ENCODE measurements around the gene KIRREL1. TPM values are rescaled to one million over a fixed set of nuclear protein-coding genes. Genes with fewer than 3 reads are reported as not detected.

Gene KIRREL1
- total and polyA plus RNA-seq, 2 of the 8 experiments (the other 6 are each of a cell fraction or from before 2014, with no cell fraction given): 14.2 to 39.0 TPM

- no peak overlapping the region for H3K4ac ChIP-seq (replicated peaks; ENCODE audit: insufficient read length, low read depth, low read length)
- H4K91ac ChIP-seq (replicated peaks; ENCODE audit: insufficient read length, low read length): peak overlapping the region; percentile 69
- no peak overlapping the region for H2BK15ac ChIP-seq (ENCODE audit: low read length)
- peak overlapping the region; percentile 85 to 91 for H3K4me2 ChIP-seq (ENCODE audit: insufficient read depth in 1 of 2, low read depth in 2 of 2, low read length in 2 of 2)
- peaks cover 0 to 5% (median 0%) of the 10 kb centered on the region in 4 experiments; a peak in 3 of 7 replicates for H3K27me3 ChIP-seq (replicated peaks in 1 of 4; ENCODE audit: control insufficient read depth in 3 of 4, extremely low read depth in 1 of 4, insufficient read depth in 3 of 4, low read length in 3 of 4)
- ChIA-PET CTCF (ENCODE audit: partially characterized antibody) (interaction anchor here (0.6 to 53.4 kb wide), 13 partner anchors 22 to 170 kb away, joined by 3 to 2918 read pairs (median 49); a partner anchor contains a TSS), POLR2A (ENCODE audit: partially characterized antibody) (interaction anchor here (0.6 to 7.8 kb wide), 19 partner anchors 9 to 188 kb away, joined by 3 to 94 read pairs (median 4); partner anchors contain the start of gene CD1D)
- peaks cover 11% of the 10 kb centered on the region; the same call in 1 of the 2 replicates for H3K79me1 ChIP-seq (ENCODE audit: low read depth, low read length)
- no peaks in the 10 kb centered on the region for H4K20me1 ChIP-seq (replicated peaks in 1 of 2; ENCODE audit: control insufficient read depth in 1 of 2, insufficient read depth in 2 of 2, low read length in 2 of 2)
- H3K56ac ChIP-seq (replicated peaks; ENCODE audit: insufficient read length, low read depth, low read length): no peak overlapping the region
- H3K9ac ChIP-seq (replicated peaks in 1 of 4; ENCODE audit: extremely low read depth in 1 of 4, low read depth in 3 of 4, low read length in 3 of 4): peak overlapping the region in 1 of 4 experiments; percentile 50; a peak in 2 of 7 replicates
- peak overlapping the region; percentile 89 for H3K18ac ChIP-seq (ENCODE audit: extremely low read depth, low read length)
- 7% methylated on average over 8 of the region's 8 CpGs; no CpG with 5 or more reads in 1 of the 2 experiments for WGBS, 2 experiments (ENCODE audit: extremely low coverage in 1 of 2, insufficient coverage in 1 of 2, insufficient read length in 1 of 2, insufficient replicate concordance in 2 of 2, low coverage in 1 of 2, low lambda C conversion rate in 2 of 2, missing lambda C conversion rate in 1 of 2)
- no peak overlapping the region for H2BK20ac ChIP-seq (ENCODE audit: low read length)
- peaks cover 11 to 40% of the 10 kb centered on the region in 2 experiments; a peak in 3 of 4 replicates for H3K79me2 ChIP-seq (ENCODE audit: control insufficient read depth in 1 of 2, insufficient read depth in 2 of 2, low read length in 2 of 2)
- DNase-seq (ENCODE audit: low read depth in 1 of 2, low spot score in 2 of 2): no peak
- peaks cover 16 to 32% (median 22%) of the 10 kb centered on the region in 4 experiments for H3K4me1 ChIP-seq (replicated peaks in 1 of 4; ENCODE audit: control insufficient read depth in 3 of 4, insufficient read depth in 4 of 4, low read length in 3 of 4)
- H4K5ac ChIP-seq (ENCODE audit: insufficient read length, low read depth, low read length): no peak overlapping the region
- no peak overlapping the region for H2BK120ac ChIP-seq (replicated peaks; ENCODE audit: low read depth, low read length)
- H3K23me2 ChIP-seq (ENCODE audit: low read depth, low read length): peaks cover 8% of the 10 kb centered on the region
- peak overlapping the region; percentile 28; the same call in 1 of the 2 replicates for H4K8ac ChIP-seq (ENCODE audit: extremely low read depth, insufficient read depth, low read length)
- H2AFZ ChIP-seq (ENCODE audit: low read length): no peak overlapping the region
- H3K4me3 ChIP-seq (ENCODE audit: extremely low read depth in 1 of 4, insufficient read depth in 2 of 4, low read depth in 3 of 4, low read length in 4 of 4): peak overlapping the region; percentile 71 to 99 (median 92)
- H3K14ac ChIP-seq (ENCODE audit: insufficient read length): no peak overlapping the region
- no peak overlapping the region for H3K23ac ChIP-seq (ENCODE audit: insufficient read length)
- H3K36me3 ChIP-seq (ENCODE audit: control insufficient read depth in 2 of 4, insufficient read depth in 4 of 4, low read length in 3 of 4): no peaks in the 10 kb centered on the region; a peak in 1 of 8 replicates
- H3K27ac ChIP-seq (ENCODE audit: low read depth, low read length): no peak overlapping the region
- peak overlapping the region; percentile 55; the same call in 1 of the 2 replicates for H2BK5ac ChIP-seq (ENCODE audit: low read depth, low read length)
- peak overlapping the region; percentile 56; the same call in 1 of the 2 replicates for H2BK12ac ChIP-seq (ENCODE audit: low read depth, low read length)
- FAIRE-seq: no peak
- no peaks in the 10 kb centered on the region for H3K9me3 ChIP-seq (ENCODE audit: insufficient read depth in 2 of 2, low read depth in 1 of 2, low read length in 1 of 2)
- no peak overlapping the region for H2AK5ac ChIP-seq (ENCODE audit: low read depth, low read length)
- no peak for TF ChIP-seq SIRT6 (IDR thresholded peaks at IDR 0.05; ENCODE audit: low read length)
- TF ChIP-seq SP2 (IDR thresholded peaks at IDR 0.05; ENCODE audit: low read length): no peak
- TF ChIP-seq CHD1 (IDR thresholded peaks at IDR 0.05; ENCODE audit: low read depth, low read length): no peak
- no peak for TF ChIP-seq SUZ12 (IDR thresholded peaks at IDR 0.05; ENCODE audit: low read length)
- TF ChIP-seq E2F6 (IDR thresholded peaks at IDR 0.05): no peak
- no peak for TF ChIP-seq TEAD4 (IDR thresholded peaks at IDR 0.05; ENCODE audit: low read depth, low read length)
- no peak for TF ChIP-seq RNF2 (IDR thresholded peaks at IDR 0.05; ENCODE audit: borderline replicate concordance, low read depth, low read length, missing control alignments, poor library complexity, severe bottlenecking)
Measured at GRCh38 chr1:157992833-157993146, 655 bp upstream of the KIRREL1 start.
